Neuronal stem cell (in vitro differentiated cells): ENCODE measurements around the gene KAT14.

Source experiments
- DNase-seq: peaks from one replicate; pipeline ENCODE4 v3.0.0-alpha.2; 2013; ENCODE audit warnings: low spot score
- H2AFZ ChIP-seq: one replicate; pipeline ENCODE4 v1.6.1; 2013; ENCODE audit warnings: mild to moderate bottlenecking, low read length, inconsistent platforms
- H2AK5ac ChIP-seq: 2 replicates; pipeline ENCODE4 v1.6.1; 2013; ENCODE audit warnings: low read depth, mild to moderate bottlenecking, inconsistent platforms, low read length, moderate library complexity, mixed read lengths
- H2BK120ac ChIP-seq: 2 replicates; pipeline ENCODE4 v1.6.1; 2013; ENCODE audit warnings: low read depth, mild to moderate bottlenecking, inconsistent platforms, low read length, moderate library complexity, mixed read lengths
- H2BK12ac ChIP-seq: one replicate; pipeline ENCODE4 v1.6.1; 2013; ENCODE audit warnings: low read length, inconsistent platforms
- H2BK15ac ChIP-seq: 2 replicates; pipeline ENCODE4 v1.6.1; 2013; ENCODE audit warnings: mild to moderate bottlenecking, low read length, inconsistent platforms, mixed read lengths
- H2BK5ac ChIP-seq: one replicate; pipeline ENCODE4 v1.6.1; 2013; ENCODE audit warnings: inconsistent platforms, mild to moderate bottlenecking, low read length, moderate library complexity
- H3K14ac ChIP-seq: one replicate; pipeline ENCODE4 v1.6.1; 2013; ENCODE audit warnings: low read length, inconsistent platforms
- H3K18ac ChIP-seq: 2 replicates; pipeline ENCODE4 v1.6.1; 2013; ENCODE audit warnings: low read length, inconsistent platforms
- H3K23ac ChIP-seq: 2 replicates; pipeline ENCODE4 v1.6.1; 2013; ENCODE audit warnings: low read depth, mild to moderate bottlenecking, mixed read lengths, low read length, inconsistent platforms; ENCODE audit not compliant: poor library complexity
- H3K27ac ChIP-seq: replicated peaks from 3 replicates; pipeline ENCODE4 v1.5.1; 2013; ENCODE audit warnings: low read length, inconsistent platforms
- H3K27me3 ChIP-seq, 3 experiments: 2 replicates each; pipeline ENCODE4 v1.6.1; 2013; ENCODE audit warnings: low read length in 3 of 3, mild to moderate bottlenecking in 2 of 3, inconsistent platforms in 1 of 3, low read depth in 1 of 3, mixed read lengths in 1 of 3, moderate library complexity in 1 of 3; ENCODE audit not compliant: control insufficient read depth in 3 of 3, insufficient read depth in 3 of 3
- H3K36me3 ChIP-seq, 2 donors: replicated peaks in 1 of 2; 2 replicates each; pipeline ENCODE4 v1.6.1; 2013; ENCODE audit warnings: low read length in 2 of 2; ENCODE audit not compliant: control insufficient read depth in 2 of 2, insufficient read depth in 2 of 2
- H3K4ac ChIP-seq: 2 replicates; pipeline ENCODE4 v1.6.1; 2013; ENCODE audit warnings: inconsistent platforms, mild to moderate bottlenecking, low read length, moderate library complexity
- H3K4me1 ChIP-seq, 2 donors: 1 replicate in 1 of 2; 2 replicates in 1 of 2; pipeline ENCODE4 v1.6.1; 2013; ENCODE audit warnings: low read length in 2 of 2, low read depth in 1 of 2; ENCODE audit not compliant: control insufficient read depth in 2 of 2, insufficient read depth in 1 of 2
- H3K4me2 ChIP-seq: one replicate; pipeline ENCODE4 v1.6.1; 2013; ENCODE audit warnings: mild to moderate bottlenecking, low read length, inconsistent platforms; ENCODE audit not compliant: insufficient read depth, poor library complexity, severe bottlenecking
- H3K4me3 ChIP-seq, 2 donors: 2 replicates each; pipeline ENCODE4 v1.5.1; 2013; ENCODE audit warnings: low read length in 2 of 2, mild to moderate bottlenecking in 2 of 2, inconsistent platforms in 1 of 2, moderate library complexity in 1 of 2
- H3K79me1 ChIP-seq: one replicate; pipeline ENCODE4 v1.6.1; 2013; ENCODE audit warnings: low read depth, mild to moderate bottlenecking, inconsistent platforms, low read length, moderate library complexity
- H3K9ac ChIP-seq: one replicate; pipeline ENCODE4 v1.6.1; 2013; ENCODE audit warnings: mild to moderate bottlenecking, low read depth, low read length, inconsistent platforms; ENCODE audit not compliant: poor library complexity
- H3K9me3 ChIP-seq, 2 donors: replicated peaks in 1 of 2; 2 replicates each; pipeline versions ENCODE3 to v1.6.1; 2013; ENCODE audit warnings: low read length in 2 of 2, mild to moderate bottlenecking in 2 of 2, inconsistent platforms in 1 of 2, low read depth in 1 of 2, mixed read lengths in 1 of 2, moderate library complexity in 1 of 2; ENCODE audit not compliant: control insufficient read depth in 2 of 2, insufficient read depth in 1 of 2
- H4K8ac ChIP-seq: one replicate; pipeline ENCODE4 v1.6.1; 2013; ENCODE audit warnings: low read depth, mild to moderate bottlenecking, inconsistent platforms, low read length, moderate library complexity
- H4K91ac ChIP-seq: one replicate; pipeline ENCODE4 v1.6.1; 2013; ENCODE audit warnings: low read length, low read depth, mild to moderate bottlenecking, inconsistent platforms; ENCODE audit not compliant: poor library complexity
- WGBS, 2 donors: extraction: QIAGEN DNeasy Blood & Tissue Kit; methylation state at CpG; one replicate each; pipeline ENCODE4 v1.1.7; 2013; ENCODE audit warnings: missing lambda C conversion rate in 2 of 2, mixed read lengths in 1 of 2; ENCODE audit not compliant: insufficient read length in 2 of 2, insufficient replicate concordance in 1 of 2; ENCODE audit errors: extremely low coverage in 2 of 2; 5-methylcytosine and 5-hydroxymethylcytosine counted together

Gene KAT14

GRCh38 chr20:18090044-18090443 is 47.6 kb upstream of the KAT14 start:
- Histone ChIP-seq H3K18ac (no peak overlapping the region), H3K4me3 (no peak overlapping the region), H2BK5ac (no peak overlapping the region), H3K27ac (no peak overlapping the region), H3K4me2 (no peak overlapping the region), H3K4me1 (no peaks in the 10 kb centered on the region), H3K9ac (no peak overlapping the region), H3K23ac (no peak overlapping the region), H4K91ac (no peak overlapping the region), H2AK5ac (no peak overlapping the region), H3K14ac (no peak overlapping the region), H3K79me1 (no peaks in the 10 kb centered on the region), H2BK15ac (no peak overlapping the region), H2AFZ (no peak overlapping the region), H2BK12ac (no peak overlapping the region), H2BK120ac (no peak overlapping the region), H3K9me3 (no peaks in the 10 kb centered on the region), H3K27me3 (peaks cover 0 to 35% (median 0%) of the 10 kb centered on the region in 3 experiments), H3K4ac (no peak overlapping the region), H4K8ac (no peak overlapping the region), H3K36me3 (no peaks in the 10 kb centered on the region)
- no CpG with 5 or more reads among the region's 3 CpGs for WGBS, 2 donors
- no peak for DNase-seq

DNA sequence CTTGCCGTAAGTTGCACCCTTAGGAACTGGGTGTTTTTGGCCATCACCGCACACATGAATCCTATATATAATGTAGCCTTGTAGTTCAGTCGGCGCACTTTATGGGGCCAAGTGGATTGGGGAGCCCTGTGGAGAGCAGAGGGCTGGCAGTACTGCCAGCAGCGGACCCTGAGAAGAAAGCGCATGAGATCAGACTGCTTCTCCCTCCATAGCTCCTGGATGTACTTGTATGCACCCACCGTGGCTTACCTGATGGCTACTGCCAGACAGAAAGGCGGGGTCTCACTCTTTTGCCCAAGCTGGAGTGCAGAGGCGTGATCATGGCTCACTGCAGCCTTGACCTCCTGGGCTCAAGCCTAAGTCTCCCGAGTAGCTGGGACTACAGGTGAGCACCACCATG is 47.2 kb upstream of the KAT14 start:
- Histone ChIP-seq H3K4me1 (no peaks in the 10 kb centered on the region), H3K18ac (no peak overlapping the region), H3K14ac (no peak overlapping the region), H2BK5ac (no peak overlapping the region), H3K27me3 (peaks cover 0 to 35% (median 0%) of the 10 kb centered on the region in 3 experiments), H2BK15ac (no peak overlapping the region), H2AFZ (no peak overlapping the region), H3K36me3 (no peaks in the 10 kb centered on the region), H2BK12ac (no peak overlapping the region), H3K23ac (no peak overlapping the region), H2AK5ac (no peak overlapping the region), H3K9ac (no peak overlapping the region), H4K91ac (no peak overlapping the region), H3K4ac (no peak overlapping the region), H3K79me1 (no peaks in the 10 kb centered on the region), H4K8ac (no peak overlapping the region), H2BK120ac (no peak overlapping the region), H3K27ac (no peak overlapping the region), H3K4me2 (no peak overlapping the region), H3K9me3 (no peaks in the 10 kb centered on the region), H3K4me3 (no peak overlapping the region)
- DNase-seq = no peak
- WGBS, 2 donors = no CpG with 5 or more reads among the region's 10 CpGs

DNA sequence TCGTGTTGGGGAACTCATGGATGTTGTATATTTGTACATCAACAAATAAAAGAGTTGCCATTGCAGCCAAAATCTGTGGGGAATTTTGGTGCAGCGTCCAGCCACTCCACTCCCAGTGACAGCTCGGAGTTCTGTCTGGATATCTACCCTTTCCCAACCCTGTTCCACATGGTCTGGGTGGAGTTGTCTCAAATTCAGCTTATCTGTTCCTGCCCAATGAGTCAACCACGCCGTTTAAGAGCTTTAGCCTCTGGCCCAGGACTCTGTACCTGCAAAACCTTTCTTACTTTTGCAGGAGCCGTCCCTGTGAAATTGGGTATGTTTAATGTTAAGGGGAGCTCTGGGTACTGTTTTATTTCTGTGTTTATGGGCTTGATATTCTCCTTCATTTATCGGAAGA is 46.0 kb upstream of the KAT14 start:
- WGBS, 2 donors = 100% methylated on average over 1 of the region's 7 CpGs; no CpG with 5 or more reads in 1 of the 2 donors
- no peak for DNase-seq
- H2BK12ac ChIP-seq = no peak overlapping the region

DNA sequence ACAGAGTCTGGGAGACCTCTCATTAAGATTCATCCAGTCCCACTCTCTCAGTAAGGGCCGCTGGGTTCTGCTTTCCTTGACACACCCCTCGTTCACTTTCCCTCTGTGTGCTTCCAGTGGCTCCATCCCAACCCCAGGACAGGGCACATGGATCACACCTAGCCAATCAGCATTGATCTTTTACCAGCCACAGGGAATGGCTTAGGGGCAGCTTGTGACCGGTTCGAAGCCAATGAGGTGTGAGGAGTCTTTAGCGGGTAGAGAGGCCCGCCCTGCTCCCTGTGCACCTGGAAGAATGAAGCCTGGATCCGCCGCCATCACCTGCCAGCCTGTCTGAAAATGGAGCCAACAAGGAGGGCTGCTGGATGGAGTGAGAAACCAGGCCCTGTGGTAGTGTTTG is 44.8 kb upstream of the KAT14 start:
- Histone ChIP-seq H3K9ac (no peak overlapping the region), H3K27ac (no peak overlapping the region), H2BK120ac (no peak overlapping the region), H4K91ac (no peak overlapping the region), H2BK15ac (no peak overlapping the region), H3K9me3 (no peaks in the 10 kb centered on the region), H2AFZ (no peak overlapping the region), H3K27me3 (peaks cover 0 to 35% (median 0%) of the 10 kb centered on the region in 3 experiments), H3K4me3 (no peak overlapping the region), H4K8ac (no peak overlapping the region), H3K4me1 (no peaks in the 10 kb centered on the region), H2AK5ac (no peak overlapping the region), H3K14ac (no peak overlapping the region), H3K18ac (no peak overlapping the region), H3K4ac (no peak overlapping the region), H2BK5ac (no peak overlapping the region), H3K4me2 (no peak overlapping the region), H3K23ac (no peak overlapping the region), H2BK12ac (no peak overlapping the region), H3K79me1 (no peaks in the 10 kb centered on the region), H3K36me3 (no peaks in the 10 kb centered on the region)
- DNase-seq = no peak
- no CpG with 5 or more reads among the region's 8 CpGs for WGBS, 2 donors

More for the DNA sequence above, 46.0 kb upstream of the KAT14 start:
- H3K23ac ChIP-seq = no peak overlapping the region
- H3K79me1 ChIP-seq = no peaks in the 10 kb centered on the region
- no peak overlapping the region for H3K27ac ChIP-seq
- H4K8ac ChIP-seq = no peak overlapping the region
- no peaks in the 10 kb centered on the region for H3K36me3 ChIP-seq
- H2AK5ac ChIP-seq = no peak overlapping the region
- no peak overlapping the region for H2AFZ ChIP-seq
- no peak overlapping the region for H2BK120ac ChIP-seq
- H2BK5ac ChIP-seq = no peak overlapping the region
- peaks cover 0 to 35% (median 0%) of the 10 kb centered on the region in 3 experiments for H3K27me3 ChIP-seq
- no peak overlapping the region for H3K4ac ChIP-seq
- H3K14ac ChIP-seq = no peak overlapping the region
- H3K9me3 ChIP-seq = no peaks in the 10 kb centered on the region
- H3K4me2 ChIP-seq = no peak overlapping the region
- no peak overlapping the region for H3K9ac ChIP-seq
- H3K4me3 ChIP-seq = no peak overlapping the region
- no peaks in the 10 kb centered on the region for H3K4me1 ChIP-seq
- H2BK15ac ChIP-seq = no peak overlapping the region
- no peak overlapping the region for H3K18ac ChIP-seq
- H4K91ac ChIP-seq = no peak overlapping the region
